Measurements from ENCODE around the gene RNASE11.
"Not testable (repeated sequence)": the region's sequence is repeated elsewhere in the genome, so short reads cannot be mapped to it uniquely, and the experiment has no call there.

Gene RNASE11

DNA sequence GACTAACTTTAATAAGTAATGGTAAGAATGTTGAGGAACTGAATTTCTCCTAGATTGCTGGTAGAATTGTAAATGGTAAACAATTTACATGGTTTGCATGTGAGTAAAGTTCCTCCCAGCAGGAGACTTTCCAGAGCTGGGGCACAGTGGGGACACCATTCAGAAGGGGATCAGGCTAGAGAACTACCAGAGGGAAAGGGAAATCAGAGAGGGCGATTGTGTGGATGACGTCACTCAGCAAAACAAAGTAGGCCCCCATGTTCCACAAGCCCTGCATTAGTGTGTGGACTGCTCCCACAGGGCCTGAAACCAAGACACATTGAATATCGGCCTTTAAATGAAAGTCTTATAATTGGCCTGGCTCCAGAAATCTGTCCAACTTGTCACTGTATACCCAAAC is 9.5 kb downstream of the RNASE11 start:
- no peak for DNase-seq

DNA sequence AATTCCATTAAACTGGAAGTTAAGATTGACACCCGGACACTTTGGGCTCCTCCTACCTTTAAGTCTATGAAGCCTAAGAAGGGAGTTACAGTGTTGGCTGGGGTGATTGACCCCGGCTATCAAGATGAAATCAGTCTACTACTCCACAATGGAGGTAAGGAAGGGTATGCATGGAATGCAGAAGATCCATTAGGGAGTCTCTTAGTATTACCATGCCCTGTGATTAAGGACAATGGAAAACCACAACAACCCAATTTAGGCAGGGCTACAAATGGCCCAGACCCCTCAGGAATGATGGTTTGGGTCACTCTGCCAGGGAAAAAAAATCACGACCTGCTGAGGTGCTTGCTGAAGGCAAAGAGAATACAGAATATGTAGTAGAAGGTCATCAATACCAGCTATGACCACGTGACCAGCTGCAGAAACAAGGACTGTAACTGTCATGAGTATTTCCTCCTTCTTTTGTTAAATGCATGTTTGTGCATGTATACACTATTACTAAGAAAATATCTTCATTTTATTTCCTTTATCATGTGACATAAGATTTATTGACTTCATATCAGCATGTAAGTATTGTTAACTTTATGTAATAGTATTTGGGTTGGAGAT is 15.3 kb downstream of the RNASE11 start:
- DNase-seq, result not testable (repeated sequence)

DNA sequence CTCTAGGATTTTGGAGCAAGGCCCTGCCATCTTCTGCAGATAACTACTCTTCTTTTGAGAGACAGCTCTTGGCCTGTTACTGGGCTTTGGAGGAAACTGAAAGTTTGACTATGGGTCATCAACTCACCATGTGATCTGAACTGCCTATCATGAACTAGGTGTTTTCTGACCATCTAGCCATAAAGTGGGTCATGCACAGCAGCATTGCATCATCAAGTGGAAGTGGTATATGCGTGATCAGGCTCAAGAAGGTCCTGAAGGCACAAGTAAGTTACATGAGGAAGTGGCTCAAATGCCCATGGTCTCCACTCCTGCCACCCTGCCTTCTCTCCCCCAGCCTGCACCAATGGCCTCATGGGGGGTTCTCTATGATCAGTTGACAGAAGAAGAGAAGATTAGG is 17.1 kb downstream of the RNASE11 start:
- not testable (repeated sequence) for DNase-seq

DNA sequence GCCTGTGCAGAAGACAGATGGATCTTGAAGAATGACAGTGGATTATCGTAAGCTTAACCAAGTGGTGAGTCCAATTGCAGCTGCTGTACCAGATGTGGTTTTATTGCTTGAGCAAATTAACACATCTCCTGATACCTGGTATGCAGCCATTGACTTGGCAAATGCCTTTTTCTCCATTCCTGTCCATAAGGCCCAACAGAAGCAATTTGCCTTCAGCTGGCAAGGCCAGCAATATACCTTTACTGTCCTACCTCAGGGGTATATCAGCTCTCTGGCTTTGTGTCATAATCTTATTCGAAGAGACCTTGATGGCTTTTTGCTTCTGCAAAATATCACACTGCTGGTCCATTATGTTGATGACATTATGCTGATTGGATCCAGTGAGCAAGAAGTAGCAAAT is 17.9 kb downstream of the RNASE11 start:
- DNase-seq, result not testable (repeated sequence)

DNA sequence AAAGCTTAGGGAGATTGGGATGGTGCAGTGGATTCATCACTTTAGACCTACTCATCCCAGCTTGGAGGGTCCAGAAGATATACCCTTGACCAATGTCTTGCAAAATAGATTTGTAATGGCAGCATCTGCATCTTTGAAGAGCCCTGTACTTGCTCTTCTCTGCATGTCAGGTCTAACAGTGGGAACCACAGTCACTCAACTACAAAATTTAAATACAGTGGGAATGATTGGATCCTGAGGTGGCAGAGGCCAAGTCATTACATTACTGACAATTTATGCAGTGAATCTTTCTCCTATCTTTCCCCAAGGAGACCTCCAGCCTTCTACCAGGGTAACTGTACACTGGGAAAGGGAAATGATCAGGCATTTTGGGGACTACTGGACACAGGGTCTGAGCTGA is 18.7 kb downstream of the RNASE11 start:
- DNase-seq, result no peak

DNA sequence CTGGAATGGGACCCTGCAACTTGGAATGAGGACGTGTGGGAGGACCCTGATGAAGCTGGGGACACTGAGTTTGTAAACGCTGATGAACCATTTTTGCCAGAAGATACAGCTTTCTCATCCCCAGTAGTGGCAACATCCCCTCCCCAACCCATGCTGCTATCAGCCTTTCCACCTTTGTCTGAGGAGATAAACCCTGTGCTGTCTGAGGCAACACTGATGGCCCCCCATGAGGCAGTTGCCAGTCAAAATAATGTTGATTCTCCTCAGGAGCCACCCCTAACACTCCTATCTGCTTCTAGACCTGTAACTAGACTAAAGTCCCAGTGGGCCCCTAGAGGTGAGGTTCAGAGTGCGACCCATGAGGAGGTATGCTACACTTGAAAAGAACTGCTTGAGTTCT is 19.4 kb downstream of the RNASE11 start:
- no peak for DNase-seq

DNA sequence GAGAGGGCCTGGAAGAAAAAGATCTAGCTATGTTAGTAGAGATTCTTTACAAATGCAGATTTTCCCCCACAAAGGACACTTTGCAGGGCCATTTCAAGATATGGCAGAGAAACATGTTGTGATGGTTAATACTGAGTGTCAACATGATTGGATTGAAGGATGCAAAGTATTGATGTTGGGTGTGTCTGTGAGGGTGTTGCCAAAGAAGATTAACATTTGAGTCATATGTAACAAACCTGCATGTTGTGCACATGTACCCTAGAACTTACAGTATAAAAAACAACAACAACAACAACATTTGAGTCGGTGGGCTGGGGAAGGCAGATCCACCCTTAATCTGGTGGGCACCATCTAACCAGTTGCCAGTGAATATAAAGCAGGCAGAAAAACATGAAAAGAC is 20.6 kb downstream of the RNASE11 start:
- DNase-seq, result not testable (repeated sequence)

DNA sequence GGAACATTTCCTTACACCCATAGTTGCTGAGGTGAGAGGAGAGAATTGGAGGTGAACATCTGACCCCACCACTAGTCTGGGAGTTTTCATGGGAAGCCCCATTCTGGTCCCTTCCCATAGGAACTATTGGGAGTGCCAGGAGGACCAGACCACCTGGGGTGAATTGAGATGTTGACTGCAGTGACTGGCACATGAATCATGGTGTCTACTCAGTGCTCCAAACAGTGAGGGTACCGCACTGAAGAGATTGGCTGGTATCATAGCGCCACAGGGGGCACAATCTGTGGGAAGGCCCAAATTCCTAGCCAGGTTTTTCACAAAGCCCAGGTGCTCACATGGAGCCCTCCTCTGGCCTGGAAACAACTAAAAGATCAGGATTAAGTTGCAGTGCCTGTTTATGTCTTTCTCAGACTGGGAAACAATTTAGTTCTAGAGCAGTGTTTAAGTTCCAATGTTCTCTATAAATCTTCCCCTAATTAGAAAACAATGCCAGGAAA is 23.3 kb downstream of the RNASE11 start:
- no peak for DNase-seq

DNA sequence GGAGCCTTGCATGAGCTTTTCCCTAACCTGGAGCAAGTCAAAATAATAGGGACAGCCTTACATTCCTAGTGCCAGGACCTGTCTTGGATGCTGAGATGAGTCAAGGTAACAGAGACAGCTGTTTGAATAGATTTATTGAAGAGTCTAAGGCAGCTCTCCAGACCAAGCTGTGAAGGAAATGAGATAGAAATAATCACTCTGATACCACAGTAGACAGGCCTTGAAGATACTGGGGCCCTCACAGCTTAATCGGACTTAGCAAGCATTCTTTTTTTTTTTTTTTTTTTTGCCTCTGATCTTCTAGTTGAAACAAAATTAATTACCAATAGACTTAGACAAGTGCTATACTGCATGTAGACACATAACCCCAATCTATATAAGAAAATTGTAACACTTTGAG is 23.8 kb downstream of the RNASE11 start:
- no peak for DNase-seq

DNA sequence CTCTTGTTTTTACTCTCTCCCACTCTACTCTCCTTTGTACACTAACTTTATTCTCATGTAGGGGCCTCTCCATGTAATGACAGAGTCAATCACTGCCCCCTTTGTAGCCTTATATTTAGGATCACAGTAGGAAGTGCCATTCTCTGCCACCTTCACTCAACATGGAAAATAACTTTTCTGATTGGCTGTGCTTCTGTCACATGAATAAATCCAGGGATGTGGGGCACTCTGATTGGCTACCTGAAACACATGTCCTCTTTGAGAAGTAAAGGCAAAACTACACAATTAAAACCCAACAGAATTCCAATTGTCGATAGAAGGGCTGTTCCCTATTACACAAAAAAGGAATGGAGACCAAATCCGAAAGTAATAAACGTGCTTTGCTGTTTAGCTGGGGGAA is 26.8 kb downstream of the RNASE11 start, which contains the start of gene RNASE9:
Gene RNASE9 (minus strand): TSS at position 87 of the 400 bp plus-strand sequence.
- no peak for DNase-seq

DNA sequence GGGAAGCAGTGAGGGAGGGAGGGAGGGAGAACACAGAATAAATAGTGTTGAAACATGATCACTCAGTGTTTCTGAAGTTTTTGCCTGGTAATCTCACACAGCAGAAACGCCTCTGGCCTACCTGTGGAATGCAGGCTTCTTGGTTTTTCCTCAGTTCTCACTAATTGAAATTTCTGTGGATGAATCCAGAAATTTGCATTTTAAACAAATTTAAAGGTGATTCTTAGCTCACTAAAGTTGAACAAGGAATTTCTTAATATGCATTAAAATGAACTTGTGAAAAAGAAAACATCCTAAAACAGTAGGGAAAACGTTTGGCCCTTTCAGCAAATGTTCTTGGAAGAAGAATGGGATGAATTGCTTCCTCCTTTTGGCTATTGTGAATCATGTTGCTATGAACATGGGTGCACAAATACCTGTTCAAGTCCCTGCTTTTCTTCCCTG is 28.3 kb downstream of the RNASE11 start:
- no peak for DNase-seq

DNA sequence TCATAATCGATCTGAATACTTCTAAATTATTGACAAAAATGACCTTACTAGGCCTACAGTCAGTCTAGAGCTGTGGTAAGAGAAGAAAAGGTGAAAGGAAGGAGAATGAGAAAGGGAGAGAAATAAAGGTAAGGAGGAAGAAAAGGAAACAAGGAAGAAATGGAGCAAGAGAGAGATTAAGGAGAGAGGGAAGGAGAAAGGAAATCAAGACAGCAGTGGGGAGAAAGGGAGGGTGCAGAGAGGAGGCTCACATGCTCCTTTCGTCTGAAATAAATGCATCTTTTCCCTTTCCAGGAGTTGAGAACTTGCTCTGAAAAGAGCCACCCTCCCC is 30.6 kb downstream of the RNASE11 start:
- no peak for DNase-seq

GRCh38 chr14:20556500-20557211 is 31.1 kb downstream of the RNASE11 start:
- no peak for DNase-seq

DNA sequence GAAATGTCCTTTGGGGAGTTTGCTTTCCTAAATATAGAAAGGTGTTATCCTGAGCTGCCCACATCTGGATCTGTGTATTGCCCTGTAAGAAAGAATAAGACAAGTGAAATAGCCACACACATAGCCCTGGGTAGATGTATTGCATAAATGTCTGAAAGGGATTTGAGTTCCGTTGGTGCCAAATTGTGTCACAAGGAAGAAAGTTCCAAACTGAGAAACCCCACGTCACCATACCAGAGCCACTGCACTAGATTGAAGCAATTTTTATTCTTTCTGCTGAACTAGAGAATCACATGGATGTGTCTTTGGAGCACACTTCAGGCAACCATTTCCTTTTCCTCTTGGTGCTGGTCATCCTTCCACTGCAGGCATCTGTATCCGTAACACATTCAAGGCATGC is 32.0 kb downstream of the RNASE11 start:
- no peak for DNase-seq

DNA sequence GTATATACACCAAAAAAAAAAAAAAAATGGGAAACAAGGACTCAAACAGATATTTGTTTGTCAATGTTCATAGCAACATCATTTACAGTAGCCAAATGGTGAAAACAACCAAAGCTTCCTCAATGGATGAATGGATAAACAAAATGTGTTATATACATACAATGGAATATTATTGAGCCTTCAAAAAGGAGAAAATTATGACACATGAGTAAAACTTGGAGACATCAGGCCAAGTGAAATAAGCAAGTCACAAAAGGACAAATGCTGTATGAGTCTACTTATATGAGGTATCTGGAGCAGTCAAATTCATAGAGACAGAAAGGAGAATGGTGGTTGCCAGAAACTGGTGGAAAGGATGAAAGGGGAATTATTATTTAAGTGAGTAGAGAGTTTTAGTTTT is 34.8 kb downstream of the RNASE11 start:
- no peak for DNase-seq

DNA sequence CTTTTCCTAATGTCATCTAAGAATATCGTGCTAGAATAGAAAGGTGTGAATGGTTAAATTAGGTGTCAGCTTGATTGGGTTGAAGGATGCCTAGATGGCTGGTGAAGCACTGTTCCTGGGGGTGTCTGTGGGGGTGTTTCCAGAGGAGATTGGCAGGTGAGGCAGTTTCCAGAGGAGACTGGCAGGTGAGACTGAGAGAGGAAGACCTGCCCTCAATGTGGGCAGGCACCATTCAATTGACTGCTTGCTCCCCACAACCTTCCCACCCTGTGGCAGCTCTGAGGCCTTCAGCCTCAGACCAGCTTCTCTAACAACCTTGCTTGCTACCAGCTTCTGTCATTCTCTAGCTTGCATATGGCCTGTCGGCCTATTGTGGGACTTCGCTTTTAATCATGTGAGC is 36.2 kb downstream of the RNASE11 start:
- DNase-seq, result no peak

DNA sequence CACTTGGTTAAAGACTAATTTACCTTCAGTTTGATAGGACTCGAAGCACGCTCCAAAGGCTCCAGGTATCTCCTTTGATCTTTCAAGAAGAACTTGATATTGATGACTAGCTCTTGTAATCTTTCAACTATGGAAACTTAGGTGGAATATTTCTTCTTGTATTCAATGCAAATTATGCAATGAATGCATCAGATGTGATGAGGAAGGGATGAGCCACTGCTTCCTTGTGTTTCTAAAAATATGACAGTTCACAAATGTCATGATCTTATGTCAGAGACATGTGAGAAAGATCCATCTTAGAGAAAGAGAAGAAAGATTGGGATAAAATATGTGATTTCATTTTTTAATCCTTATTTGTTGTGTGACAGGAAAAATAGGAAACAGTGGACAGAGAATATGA is 36.9 kb downstream of the RNASE11 start:
- DNase-seq, result no peak

DNA sequence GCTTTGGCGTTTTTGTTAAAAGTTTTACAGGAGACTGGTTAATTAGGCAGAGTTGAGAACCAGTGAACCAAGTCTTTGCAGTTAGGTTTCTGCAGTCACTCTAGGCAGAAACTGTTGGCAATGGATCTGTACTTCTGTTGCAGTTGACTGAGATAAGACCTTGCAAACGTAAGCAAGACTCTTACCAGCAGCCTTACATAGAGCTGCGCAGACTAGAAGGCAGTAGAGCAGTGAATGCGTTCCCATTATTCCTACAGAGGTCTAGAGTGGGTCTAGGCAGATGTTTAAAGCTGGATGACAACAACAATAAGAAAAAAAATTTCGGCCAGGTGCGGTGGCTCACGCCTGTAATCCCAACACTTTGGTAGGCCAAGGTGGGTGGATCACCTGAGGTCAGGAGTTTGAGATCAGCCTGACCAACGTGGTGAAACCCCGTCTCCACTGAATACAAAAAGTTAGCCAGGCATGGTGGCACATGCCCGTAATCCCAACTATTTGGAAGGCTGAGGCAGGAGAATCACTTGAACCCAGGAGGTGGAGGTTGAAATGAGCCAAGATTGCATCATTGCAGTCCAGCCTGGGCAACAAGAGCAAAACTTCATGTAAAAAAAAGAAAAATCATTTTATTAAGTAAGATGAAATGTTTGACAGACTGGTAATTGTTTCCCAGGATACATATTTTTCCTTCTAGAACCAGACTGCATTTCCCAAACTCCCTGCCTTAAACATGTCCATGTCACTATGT is 39.2 kb downstream of the RNASE11 start:
- DNase-seq, result no peak

DNA sequence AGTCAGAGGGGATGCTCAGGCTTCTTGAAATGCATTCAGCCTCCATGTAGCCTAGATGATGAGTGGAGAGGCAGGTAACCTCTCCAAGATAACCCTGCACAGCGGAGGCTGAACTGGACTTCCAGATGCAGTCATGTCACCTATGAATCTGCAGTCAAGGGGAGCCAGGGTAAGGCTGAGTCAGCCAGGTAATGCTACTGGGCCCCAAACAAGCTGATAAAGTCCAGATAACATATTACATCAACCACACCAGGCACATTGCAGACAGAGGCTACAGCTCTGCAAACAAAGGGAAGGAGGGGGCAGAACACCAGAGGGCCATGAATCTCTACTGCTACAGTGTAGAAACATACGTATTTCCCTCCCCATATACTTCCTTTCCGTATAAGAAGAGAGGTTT is 40.9 kb downstream of the RNASE11 start:
- DNase-seq, result no peak

DNA sequence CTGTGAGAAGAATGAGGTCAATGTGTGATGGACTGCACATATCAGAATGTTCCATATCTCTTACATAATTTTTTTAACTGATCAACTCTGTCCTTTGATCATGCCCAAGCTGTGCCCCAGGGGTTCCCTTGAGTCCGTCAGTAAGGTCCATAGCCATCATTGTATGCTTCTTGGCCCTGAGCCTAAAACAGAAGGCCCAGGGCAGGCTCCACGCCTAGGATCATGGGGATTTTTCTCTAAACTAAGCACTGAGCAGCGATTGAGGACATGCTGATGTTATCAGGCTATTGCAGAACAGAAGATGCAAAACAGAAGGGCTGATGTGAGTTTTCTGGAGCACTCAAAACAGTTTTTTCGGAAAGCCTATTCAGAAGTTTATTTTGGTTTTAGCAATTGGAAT is 47.9 kb downstream of the RNASE11 start:
- DNase-seq, result no peak
